NCI-H226 (cell line): ENCODE measurements around the gene ZNF396.

Source experiments
- DNase-seq: peaks from one replicate; pipeline ENCODE4 v3.0.0-alpha.2; 2015

The ZNF396 gene

DNA sequence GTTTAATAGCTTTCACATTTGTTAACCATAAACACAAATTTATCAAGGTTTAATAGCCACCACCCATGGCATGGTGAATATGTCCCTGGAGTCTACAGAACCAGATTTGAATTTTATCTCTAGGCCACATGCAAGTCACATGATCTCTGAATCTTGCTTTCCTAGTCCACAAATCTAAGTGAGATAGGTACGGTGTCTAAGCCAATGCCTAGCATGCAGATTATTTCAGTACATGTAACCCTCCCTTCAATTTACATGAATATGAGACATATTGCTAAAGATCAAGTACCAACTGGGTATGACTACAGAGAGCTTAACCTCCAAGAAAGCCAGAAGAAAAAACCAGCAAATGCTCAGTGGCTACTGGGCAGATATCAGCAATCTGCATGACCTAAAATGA, 42.9 kb downstream of the ZNF396 start:
- DNase-seq: peak; percentile 46

DNA sequence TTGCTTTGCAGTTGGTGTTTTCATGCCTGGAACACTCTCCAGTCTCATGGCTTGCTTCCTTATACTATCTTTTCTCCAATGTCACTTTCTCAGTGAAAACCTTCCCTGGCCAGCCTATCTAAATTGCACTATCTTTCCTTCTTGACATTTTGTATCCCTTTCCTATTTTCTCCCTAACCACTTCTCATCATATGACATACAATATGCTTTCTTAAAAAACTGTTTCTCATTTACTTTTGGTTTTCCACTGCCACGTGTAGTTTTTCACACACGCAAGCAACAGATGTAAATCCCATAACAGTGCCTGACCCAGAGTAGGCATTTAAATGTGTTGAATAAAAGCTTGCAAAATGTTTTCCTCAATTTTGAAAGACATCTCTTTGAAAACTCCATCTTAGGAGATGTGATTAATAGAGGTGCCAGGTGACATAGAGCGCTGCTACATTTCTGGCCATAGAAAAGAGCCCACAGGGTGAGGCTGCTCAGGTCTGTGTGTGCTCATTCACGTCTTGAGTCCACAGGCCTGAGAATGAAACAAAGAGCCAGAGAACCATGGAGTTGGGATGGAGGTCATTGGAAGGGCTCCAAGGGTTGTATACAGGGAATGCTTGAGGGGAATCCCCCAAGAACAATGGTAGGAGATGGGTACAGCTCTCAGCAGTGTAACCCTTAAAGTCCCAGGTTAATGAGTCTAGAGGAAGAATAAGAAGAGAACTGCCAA, 45.6 kb downstream of the ZNF396 start:
- DNase-seq: no peak

DNA sequence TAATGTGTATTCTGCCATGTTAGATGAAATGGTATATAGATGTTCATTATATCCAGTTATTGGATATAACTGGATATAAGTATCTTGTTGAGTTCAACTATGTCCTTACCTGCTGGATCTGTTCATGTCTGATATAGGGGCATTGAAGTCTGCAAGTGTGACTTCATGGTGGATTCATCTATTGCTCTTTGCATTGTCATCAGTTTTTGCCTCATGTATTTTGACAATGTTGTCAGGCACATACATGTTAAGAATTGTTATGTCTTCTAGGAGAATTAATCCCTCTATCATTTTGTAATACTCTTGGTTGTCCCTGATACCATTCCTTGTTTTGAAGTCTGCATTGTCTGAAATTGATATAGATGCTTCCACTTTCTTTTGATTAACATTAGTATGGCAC, 48.3 kb downstream of the ZNF396 start:
- no peak for DNase-seq

GRCh38 chr18:35326695-35327387, 50.3 kb downstream of the ZNF396 start:
- DNase-seq: no peak

DNA sequence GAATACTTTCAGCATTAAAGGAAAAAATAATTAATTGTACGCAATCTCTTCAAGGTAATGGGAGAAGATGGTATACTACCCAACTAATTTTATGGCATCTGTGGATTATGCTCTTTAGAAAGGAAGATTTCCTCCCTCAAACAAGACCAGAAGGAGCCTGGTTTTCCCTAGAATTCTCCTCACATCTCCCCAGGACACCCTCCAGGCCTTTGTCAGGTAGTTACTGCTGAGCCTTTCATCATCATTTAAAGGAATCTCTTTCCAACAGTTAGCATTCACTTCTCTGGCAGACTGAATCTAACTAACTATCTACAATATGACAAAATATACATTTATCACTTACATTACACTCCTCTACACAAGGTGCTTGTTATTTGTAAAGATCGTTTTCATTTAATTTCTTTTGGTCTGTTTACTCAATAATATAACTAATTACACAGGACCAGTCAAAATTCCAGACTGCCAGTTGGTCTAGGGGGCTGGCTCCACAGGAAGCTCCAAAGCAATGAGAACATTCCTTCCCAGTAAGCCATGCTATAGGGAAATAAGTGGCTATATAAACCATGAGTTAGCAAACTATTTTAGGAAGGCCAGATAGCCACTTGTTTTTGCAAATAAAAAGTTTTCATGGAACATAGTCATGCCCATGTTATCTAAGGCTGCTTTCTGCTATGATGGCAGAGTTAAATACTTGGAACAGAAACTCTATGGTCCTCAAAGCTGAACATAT, 52.0 kb downstream of the ZNF396 start:
- DNase-seq: peak; percentile 55

DNA sequence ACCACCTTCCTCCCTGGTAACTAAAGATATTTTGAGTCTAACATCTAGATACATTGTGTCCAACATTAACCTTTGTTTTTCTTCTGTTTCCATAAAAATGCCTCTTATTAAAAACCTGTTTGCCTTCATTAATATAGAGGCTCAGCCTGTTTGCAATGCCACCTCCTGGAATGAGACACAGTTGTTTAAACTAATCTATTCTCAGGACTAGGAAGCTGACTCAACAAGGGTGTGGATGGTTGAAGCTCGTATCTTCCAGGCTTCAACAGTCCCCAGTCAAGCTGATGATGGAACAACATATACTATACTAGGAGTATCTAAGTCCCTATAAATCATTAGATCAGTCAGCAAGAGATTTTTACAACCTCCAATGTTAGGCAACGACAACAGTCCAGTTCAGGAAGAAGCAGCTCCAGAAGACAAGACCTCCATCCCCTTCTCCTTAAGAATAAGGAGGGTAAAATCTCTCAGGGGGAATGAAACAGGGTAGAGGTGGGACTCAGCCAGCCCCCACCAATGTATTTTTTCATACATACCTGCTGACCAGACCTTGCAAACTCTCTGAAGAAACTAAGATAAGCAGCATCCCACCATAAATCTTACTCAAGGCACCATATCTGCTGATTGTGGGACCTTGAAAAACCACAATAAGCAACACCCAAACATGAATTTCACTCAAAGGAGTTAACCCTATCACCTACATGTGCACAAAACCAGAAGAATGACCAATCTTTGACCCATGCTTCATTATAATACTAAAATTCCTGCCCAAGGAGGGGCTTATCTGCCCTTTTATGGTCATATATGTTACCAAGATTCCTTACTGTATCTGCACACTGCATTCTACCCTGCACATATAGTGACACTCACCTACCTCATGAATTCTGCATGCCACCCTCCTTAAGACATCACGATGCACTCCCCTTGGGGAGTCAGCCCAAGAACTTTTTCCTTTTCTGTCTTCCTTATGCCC, 54.4 kb downstream of the ZNF396 start:
- peak; percentile 28 for DNase-seq
